GM19324 (cell line): Measurements from ENCODE around the gene DAPK1.
A peak's percentile ranks its signal among the peaks of the same experiment; 100 is the strongest.

Source experiments
- ATAC-seq: cut with Tn5 transposase; IDR thresholded peaks from one replicate; pipeline ENCODE4 v1.9.1; 2021; ENCODE audit warnings: mild to moderate bottlenecking, moderate library complexity; ENCODE audit not compliant: unreplicated experiment, low FRiP score

Gene DAPK1

GRCh38 chr9:87564111-87564510 is 66.4 kb downstream of the DAPK1 start:
- no peak for ATAC-seq

GRCh38 chr9:87564791-87565241 is 67.1 kb downstream of the DAPK1 start:
- no peak for ATAC-seq

- no peak for ATAC-seq
Measured at GRCh38 chr9:87567001-87567400, 69.3 kb downstream of the DAPK1 start.

- ATAC-seq: no peak
Measured at GRCh38 chr9:87567571-87567970, 69.9 kb downstream of the DAPK1 start.

- no peak for ATAC-seq
Measured at GRCh38 chr9:87567983-87568382, 70.3 kb downstream of the DAPK1 start.

GRCh38 chr9:87568401-87568800 is 70.7 kb downstream of the DAPK1 start:
- ATAC-seq: no peak

- ATAC-seq: no peak
Measured at GRCh38 chr9:87569008-87569509, 71.4 kb downstream of the DAPK1 start.

- no peak for ATAC-seq
Measured at GRCh38 chr9:87569518-87569917, 71.9 kb downstream of the DAPK1 start.

GRCh38 chr9:87570000-87570908 is 72.6 kb downstream of the DAPK1 start:
- ATAC-seq: peak; percentile 47

GRCh38 chr9:87572719-87573118 is 75.1 kb downstream of the DAPK1 start:
- no peak for ATAC-seq

- no peak for ATAC-seq
Measured at GRCh38 chr9:87573841-87574342, 76.2 kb downstream of the DAPK1 start.

- no peak for ATAC-seq
Measured at GRCh38 chr9:87577746-87578145, 80.1 kb downstream of the DAPK1 start.

- no peak for ATAC-seq
Measured at GRCh38 chr9:87578625-87579024, 81.0 kb downstream of the DAPK1 start.

GRCh38 chr9:87579781-87580541 is 82.3 kb downstream of the DAPK1 start:
- ATAC-seq: no peak

GRCh38 chr9:87580941-87581438 is 83.3 kb downstream of the DAPK1 start:
- ATAC-seq: no peak

- ATAC-seq: no peak
Measured at GRCh38 chr9:87581513-87581912, 83.8 kb downstream of the DAPK1 start.

GRCh38 chr9:87581949-87582637 is 84.4 kb downstream of the DAPK1 start:
- no peak for ATAC-seq

GRCh38 chr9:87584326-87584725 is 86.7 kb downstream of the DAPK1 start:
- ATAC-seq: no peak

- ATAC-seq: no peak
Measured at GRCh38 chr9:87585123-87585855, 87.6 kb downstream of the DAPK1 start.
